GM19351 (cell line): Measurements from ENCODE around the gene PUSL1.

Experiments
- ATAC-seq: cut with Tn5 transposase; IDR thresholded peaks from one replicate; pipeline ENCODE4 v1.9.1; 2021; ENCODE audit warnings: mild to moderate bottlenecking, moderate library complexity; ENCODE audit not compliant: unreplicated experiment

PUSL1 gene

GRCh38 chr1:1335792-1336248 is 27.4 kb downstream of the PUSL1 start:
- ATAC-seq: no peak

- no peak for ATAC-seq
Measured at GRCh38 chr1:1336446-1336845, 28.0 kb downstream of the PUSL1 start.

DNA sequence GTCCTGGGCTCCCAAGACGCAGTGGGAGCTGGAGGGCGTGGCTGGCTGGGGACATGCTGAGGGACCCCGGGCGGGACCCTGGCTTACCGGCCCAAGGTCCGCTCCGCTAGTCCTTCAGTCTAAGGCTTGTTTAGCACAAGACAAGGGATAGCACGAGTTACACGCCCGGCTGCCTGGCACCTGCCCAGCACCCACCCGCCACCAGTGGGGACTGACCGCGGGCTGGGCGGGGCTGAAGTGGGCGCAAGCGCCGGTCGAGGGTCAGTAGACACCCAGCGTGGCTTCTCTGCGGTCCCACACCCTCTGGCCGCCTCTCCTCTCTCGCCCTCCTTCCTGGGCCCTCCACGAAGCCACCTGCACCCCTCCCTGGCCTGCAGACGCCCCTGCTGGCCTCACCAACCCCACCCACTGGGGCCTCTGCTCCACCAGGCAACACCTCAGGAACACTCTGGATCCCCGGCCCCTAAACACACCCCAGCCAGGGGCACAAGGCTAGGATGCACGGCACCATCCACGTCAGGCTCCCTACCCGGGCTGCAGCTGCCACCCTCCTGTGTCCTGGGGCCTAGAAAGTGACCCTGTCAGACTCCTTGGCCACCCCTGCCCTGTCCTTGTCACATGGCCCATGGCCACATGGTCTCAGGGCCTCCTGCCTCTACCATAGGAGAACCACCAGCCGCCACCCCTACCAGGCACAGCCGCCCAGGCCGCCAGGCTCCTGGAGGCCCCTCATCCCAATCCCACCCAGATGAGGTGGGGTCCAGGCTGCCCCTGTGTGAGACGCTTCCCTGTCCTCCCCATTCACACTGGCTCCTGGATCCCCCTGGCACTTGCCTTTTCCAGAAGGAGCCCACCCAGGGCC is 28.8 kb downstream of the PUSL1 start:
- ATAC-seq: no peak

- ATAC-seq: no peak
Measured at GRCh38 chr1:1337793-1338147, 29.4 kb downstream of the PUSL1 start.

DNA sequence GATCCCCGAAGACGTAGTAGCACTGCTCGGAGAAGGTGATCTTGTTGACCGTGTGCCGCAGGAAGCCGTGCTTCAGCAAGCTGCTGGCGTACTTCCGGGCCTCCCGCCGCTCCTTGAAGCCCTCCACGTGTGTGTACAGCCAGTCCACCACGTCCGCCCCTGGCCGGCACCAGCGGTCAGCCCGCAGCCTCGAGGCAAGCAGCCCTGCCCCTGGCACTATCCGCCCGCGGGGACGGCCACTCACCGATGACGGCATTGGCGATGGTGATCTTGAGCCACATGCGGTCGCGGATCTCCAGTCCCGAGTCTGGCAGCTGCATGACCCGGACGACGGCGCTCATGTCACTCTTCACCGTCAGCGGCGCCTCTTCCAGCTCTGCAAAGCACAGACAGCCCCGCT is 29.9 kb downstream of the PUSL1 start:
- ATAC-seq: no peak

GRCh38 chr1:1340185-1340584 is 31.8 kb downstream of the PUSL1 start:
- no peak for ATAC-seq

- no peak for ATAC-seq
Measured at GRCh38 chr1:1340791-1341548, 32.6 kb downstream of the PUSL1 start.

GRCh38 chr1:1341549-1342021 is 33.2 kb downstream of the PUSL1 start:
- ATAC-seq: no peak

DNA sequence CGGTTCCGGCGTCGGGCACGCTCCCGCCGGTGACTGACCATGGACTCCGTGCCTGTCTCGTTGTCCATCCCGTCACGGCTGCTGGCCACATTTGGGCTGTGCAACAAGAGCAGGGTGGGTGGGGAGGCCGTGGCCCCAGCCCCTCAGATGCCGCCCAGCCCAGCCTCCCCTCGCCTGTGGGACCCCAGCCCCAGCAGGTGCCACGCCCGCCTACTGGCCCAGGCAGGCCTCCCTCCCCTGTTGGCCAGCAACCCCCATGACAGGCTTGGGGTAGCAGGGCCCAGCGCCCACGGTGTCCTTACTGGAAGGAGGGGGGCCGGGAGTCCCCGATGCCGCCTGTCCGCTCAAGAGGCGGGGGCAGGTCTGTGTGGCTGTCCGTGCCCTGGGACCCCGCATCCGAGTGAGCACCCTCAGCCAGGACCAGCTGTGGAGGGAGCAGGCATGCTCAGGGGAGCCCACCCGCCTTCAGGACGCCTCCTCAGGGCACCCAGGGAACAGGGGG is 33.7 kb downstream of the PUSL1 start:
- ATAC-seq: no peak

GRCh38 chr1:1342584-1343115 is 34.3 kb downstream of the PUSL1 start:
- ATAC-seq: no peak

- ATAC-seq: no peak
Measured at GRCh38 chr1:1343811-1344421, 35.5 kb downstream of the PUSL1 start.

GRCh38 chr1:1344655-1345361 is 36.4 kb downstream of the PUSL1 start:
- no peak for ATAC-seq

DNA sequence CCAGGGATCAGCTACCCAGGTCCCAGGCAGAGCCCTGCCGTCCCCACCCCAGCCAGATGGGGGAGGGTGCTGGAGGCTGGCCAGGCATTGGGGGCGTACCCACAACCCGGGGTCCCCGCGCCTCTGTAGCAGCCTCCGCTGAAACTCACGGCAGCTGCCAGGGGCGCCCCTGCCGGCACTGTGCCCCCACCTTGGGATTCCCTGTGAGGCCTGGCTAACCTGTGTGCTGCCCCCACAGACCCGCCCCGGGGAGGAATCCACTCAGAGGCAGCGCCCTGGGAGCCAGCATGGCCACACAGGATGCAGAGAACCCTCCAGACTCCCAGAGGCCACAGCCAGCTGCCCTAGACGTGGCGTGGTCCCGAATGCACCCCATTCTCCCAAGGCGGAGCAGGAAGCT is 37.0 kb downstream of the PUSL1 start:
- no peak for ATAC-seq

DNA sequence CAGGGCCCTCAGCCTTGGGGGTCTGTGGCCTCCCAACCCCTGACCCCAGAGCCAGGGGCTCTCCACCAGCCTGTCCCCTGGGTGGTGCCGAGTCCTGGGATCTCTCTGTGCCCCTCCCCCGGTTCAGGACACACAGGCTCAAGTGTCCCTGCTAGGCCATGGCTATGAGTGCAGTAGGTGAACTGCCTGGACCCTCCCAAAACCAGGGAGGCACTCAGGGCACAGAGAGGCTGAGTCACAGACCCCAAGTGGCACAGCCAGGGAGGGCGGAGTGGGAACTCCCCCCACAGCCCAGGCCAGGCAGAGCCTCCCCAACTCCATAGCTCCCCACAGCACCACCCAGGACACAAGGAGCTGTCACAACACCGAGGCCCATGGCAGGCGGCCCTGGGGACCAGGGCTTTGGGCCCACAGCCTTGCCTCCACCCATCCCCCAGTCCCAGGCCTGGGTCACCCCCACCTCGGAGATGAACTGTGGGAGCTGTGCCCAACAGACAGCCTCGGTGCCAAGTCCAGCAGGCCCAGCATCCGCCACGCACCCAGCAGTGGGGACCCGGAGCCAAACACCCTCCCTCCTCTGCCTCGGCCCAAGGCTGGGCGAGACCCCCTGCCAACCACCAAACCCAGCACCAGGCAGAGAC is 37.6 kb downstream of the PUSL1 start:
- no peak for ATAC-seq

GRCh38 chr1:1346501-1346890 is 38.1 kb downstream of the PUSL1 start:
- no peak for ATAC-seq

- no peak for ATAC-seq
Measured at GRCh38 chr1:1347026-1347595, 38.7 kb downstream of the PUSL1 start.

DNA sequence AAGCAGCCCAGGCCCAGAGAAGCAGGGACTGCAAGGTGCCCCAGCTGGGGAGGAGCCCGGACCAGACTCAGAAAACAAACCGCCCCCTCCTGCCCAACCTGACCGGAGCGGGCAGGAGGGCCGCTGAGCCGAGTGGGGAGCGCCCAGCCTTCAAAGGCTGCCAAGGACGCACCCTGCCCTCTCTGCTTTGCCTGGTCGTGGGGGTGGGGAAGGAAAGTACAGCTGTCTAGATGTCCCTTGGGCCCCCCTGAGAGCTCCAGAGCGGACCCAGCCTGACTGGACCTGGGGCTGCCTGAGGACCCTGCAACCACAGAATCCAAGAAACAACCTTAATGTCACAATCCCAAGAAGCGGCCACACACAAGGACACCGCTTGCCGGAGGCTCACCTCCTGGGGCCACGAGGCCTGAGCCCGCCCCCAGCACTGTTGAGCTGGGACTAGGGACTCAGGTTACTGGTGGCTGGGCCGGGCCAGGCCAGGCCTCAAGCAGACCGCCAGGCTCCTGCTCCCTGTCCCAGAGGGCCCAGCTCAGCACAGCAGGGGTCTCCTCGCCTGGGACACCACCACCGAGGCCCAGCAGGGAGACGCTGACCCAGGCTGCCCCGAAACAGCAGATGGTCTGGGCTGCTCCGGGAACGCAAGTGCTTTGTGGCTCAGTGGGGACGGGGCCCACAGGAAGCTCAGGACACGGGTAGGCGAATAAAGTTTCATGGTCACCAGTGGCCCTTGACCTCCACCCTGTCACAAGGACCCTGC is 39.4 kb downstream of the PUSL1 start:
- no peak for ATAC-seq

DNA sequence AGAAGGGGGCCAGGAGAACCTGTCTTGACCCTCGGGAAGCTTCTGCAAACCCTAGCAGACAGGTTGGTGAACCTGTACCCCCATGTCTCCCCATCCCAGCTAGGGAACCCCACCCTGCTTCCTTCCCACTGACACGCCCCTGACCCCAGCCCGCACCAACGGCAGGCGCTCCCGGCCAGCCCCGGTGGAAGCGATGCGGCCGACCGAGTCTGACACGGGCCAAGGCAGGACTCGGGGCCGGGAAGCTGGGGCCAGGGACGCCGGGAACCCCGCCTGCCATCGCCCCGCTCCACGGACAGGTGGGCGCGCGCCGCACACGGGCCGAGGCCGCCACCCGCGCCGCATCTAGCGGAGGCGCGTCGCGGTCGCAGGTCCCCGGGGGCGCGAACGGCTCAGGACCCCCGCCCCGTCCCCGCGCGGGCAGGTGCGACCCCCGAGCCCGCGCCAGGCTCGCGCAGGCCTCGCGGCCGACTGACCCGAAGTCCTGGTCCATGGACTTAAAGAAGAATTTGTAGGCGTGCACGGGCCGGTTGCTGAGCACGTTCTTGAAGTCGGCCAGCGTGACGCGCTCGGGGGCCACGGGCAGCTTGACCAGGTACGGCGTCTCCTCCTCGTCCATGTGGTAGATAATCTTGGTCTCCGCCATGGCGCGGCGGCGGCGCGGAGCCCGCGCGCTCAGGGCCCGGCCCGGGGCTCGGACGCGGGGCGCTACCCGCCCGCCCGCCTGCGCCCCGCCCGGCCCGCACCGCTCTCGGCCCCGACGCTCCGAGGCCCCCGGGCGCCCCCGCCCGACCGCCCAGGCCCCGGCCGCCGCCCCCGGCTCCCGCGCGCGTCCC is 40.2 kb downstream of the PUSL1 start:
- ATAC-seq: peak; percentile 24
